K562 (cell line): Measurements from ENCODE around the gene NDUFS6. TPM values are rescaled to one million over a fixed set of nuclear protein-coding genes. Genes with fewer than 3 reads are reported as not detected.

Experiments used
- ATAC-seq: fragments of 200-7000 bp; cut with Tn5 transposase; 3 replicates; pipeline ENCODE4 v1.9.1; 2020; ENCODE audit warnings: moderate library complexity
- BruUV-seq: library from RNA; stranded (reverse); fragments of 400-500 nt; replicated peaks from 2 replicates; lab custom pipeline; 2021; lab: Mats Ljungman, UMichigan
- CTCF ChIA-PET: fragments of 300-600 bp; formaldehyde crosslinking; extraction: SDS; loops from one replicate; lab custom pipeline; 2021; ENCODE audit warnings: low intra/inter-chr PET ratio; lab: Yijun Ruan, JAX
- POLR2A ChIA-PET: fragments of 300-600, 350-650 bp; sonication (Branson Sonifier 250); formaldehyde crosslinking; extraction: SDS; loops from one replicate; lab custom pipeline; 2021; ENCODE audit warnings: antibody characterized with exemption, inconsistent platforms; lab: Yijun Ruan, JAX
- DNase-seq, 4 experiments: peaks; one replicate each; pipeline versions ENCODE4 v3.0.0 to v3.0.0-alpha.2; 2011 to 2018; ENCODE audit warnings: low spot score in 3 of 4, mixed read lengths in 3 of 4; ENCODE audit errors: extremely low read depth in 1 of 4
- FAIRE-seq: peaks from 2 replicates; lab custom pipeline; 2011; peaks lifted over from hg19 to GRCh38; lab: Jason Lieb, UNC
- H2AFZ ChIP-seq: 2 replicates; pipeline ENCODE4 v1.6.0; 2011; ENCODE audit warnings: low read depth, low read length, control low read depth, inconsistent platforms
- H3K27ac ChIP-seq: fragments of 200-600 bp; 3 replicates; pipeline ENCODE4 v1.8.0; 2011; ENCODE audit warnings: low read depth, mild to moderate bottlenecking, control low read depth, inconsistent platforms, low read length, moderate library complexity, mixed read lengths; ENCODE audit errors: extremely low read depth
- H3K27me3 ChIP-seq, 2 experiments: fragments of 300-600 bp in 1 of 2; 2 replicates in 1 of 2; 3 replicates in 1 of 2; pipeline versions ENCODE4 v1.6.0 to v1.8.0; 2011; ENCODE audit warnings: inconsistent platforms in 2 of 2, low read length in 2 of 2, mild to moderate bottlenecking in 1 of 2, mixed read lengths in 1 of 2, moderate library complexity in 1 of 2; ENCODE audit not compliant: control insufficient read depth in 2 of 2, insufficient read depth in 2 of 2
- H3K36me3 ChIP-seq: fragments of 300-600 bp; 3 replicates; pipeline ENCODE4 v1.8.0; 2011; ENCODE audit warnings: mild to moderate bottlenecking, low read length, inconsistent platforms; ENCODE audit not compliant: control insufficient read depth, insufficient read depth
- H3K4me1 ChIP-seq, 2 experiments: fragments of 200-600 bp in 1 of 2; replicated peaks in 1 of 2; 2 replicates in 1 of 2; 3 replicates in 1 of 2; pipeline versions ENCODE4 v1.5.1 to v1.8.0; 2011; ENCODE audit warnings: inconsistent platforms in 2 of 2, low read length in 2 of 2, mild to moderate bottlenecking in 1 of 2, mixed read lengths in 1 of 2, moderate library complexity in 1 of 2; ENCODE audit not compliant: control insufficient read depth in 2 of 2, insufficient read depth in 2 of 2
- H3K4me2 ChIP-seq: 2 replicates; pipeline ENCODE4 v1.6.1; 2011; ENCODE audit warnings: low read length, control low read depth, inconsistent platforms, mixed read lengths; ENCODE audit not compliant: insufficient read depth
- H3K4me3 ChIP-seq: fragments of 200-600 bp; sonication (generic), shearing (Covaris generic); 2 replicates; pipeline ENCODE4 v1.5.1; 2016; ENCODE audit warnings: control low read depth, inconsistent platforms
- H3K79me2 ChIP-seq: fragments of 200-600 bp; 3 replicates; pipeline ENCODE4 v1.8.0; 2011; ENCODE audit warnings: low read length, inconsistent platforms; ENCODE audit not compliant: control insufficient read depth, insufficient read depth
- H3K9ac ChIP-seq, 2 experiments: 2 replicates each; pipeline versions ENCODE4 v1.6.0 to v1.6.1; 2011; ENCODE audit warnings: low read depth in 2 of 2, low read length in 2 of 2, control low read depth in 1 of 2, inconsistent platforms in 1 of 2, mild to moderate bottlenecking in 1 of 2, mixed read lengths in 1 of 2; ENCODE audit not compliant: insufficient read depth in 1 of 2
- H3K9me1 ChIP-seq: one replicate; pipeline ENCODE4 v1.6.0; 2011; ENCODE audit warnings: inconsistent platforms, mild to moderate bottlenecking, low read length, moderate library complexity; ENCODE audit not compliant: control insufficient read depth, insufficient read depth
- H3K9me3 ChIP-seq: replicated peaks from 2 replicates; pipeline ENCODE4 v1.5.1; 2011; ENCODE audit warnings: low read depth, low read length, inconsistent platforms; ENCODE audit not compliant: control insufficient read depth, insufficient read depth
- H4K20me1 ChIP-seq: replicated peaks from 2 replicates; pipeline ENCODE4 v1.6.1; 2011; ENCODE audit warnings: low read length, inconsistent platforms, mixed read lengths; ENCODE audit not compliant: control insufficient read depth, insufficient read depth
- CAMTA2 ChIP-seq: fragments of 250-450 bp; sonication (Bioruptor Pico); conservative IDR thresholded peaks from 2 replicates; pipeline ENCODE4 v1.5.1; 2022
- EGR1 ChIP-seq: fragments of 450-650 bp; conservative IDR thresholded peaks from 2 replicates; pipeline ENCODE4 v1.6.1; 2017; ENCODE audit warnings: mild to moderate bottlenecking
- RBM14 ChIP-seq: fragments of 200-400 bp; formaldehyde crosslinking; IDR thresholded peaks from 2 replicates; pipeline ENCODE4 v1.6.1; 2018; ENCODE audit warnings: low read depth, mild to moderate bottlenecking, low read length, moderate library complexity, borderline replicate concordance; ENCODE audit not compliant: insufficient read depth
- SIX5 ChIP-seq, 2 experiments: IDR thresholded peaks; 2 replicates each; pipeline ENCODE4 v1.6.1; 2011; ENCODE audit warnings: low read length in 2 of 2, borderline replicate concordance in 1 of 2, low read depth in 1 of 2, mild to moderate bottlenecking in 1 of 2, moderate library complexity in 1 of 2; ENCODE audit not compliant: insufficient read depth in 1 of 2
- ZNF232 ChIP-seq: sonication (generic); formaldehyde crosslinking; IDR thresholded peaks from 2 replicates; pipeline ENCODE4 v1.8.0; 2022; ENCODE audit warnings: mild to moderate bottlenecking, missing genetic modification reagents
- ZNF431 ChIP-seq: sonication (generic); formaldehyde crosslinking; IDR thresholded peaks from 2 replicates; pipeline ENCODE4 v1.8.0; 2022; ENCODE audit warnings: mild to moderate bottlenecking, missing genetic modification reagents
- WGBS: fragments of 100-300 bp; shearing (Covaris generic); methylation state at CpG from one replicate; pipeline ENCODE4 v1.1.6; 2016; ENCODE audit warnings: low coverage, mixed read lengths; ENCODE audit not compliant: insufficient coverage; ENCODE audit errors: missing lambda C conversion rate; 5-methylcytosine and 5-hydroxymethylcytosine counted together
- in situ Hi-C: fragments of 300-500 bp; cut with MboI; formaldehyde crosslinking; loops from 4 replicates; pipeline ENCODE4 v1.15.0; 2018; ENCODE audit warnings: inconsistent platforms, mixed read lengths
- intact Hi-C: fragments of 100-400 bp; cut with micrococcal nuclease; formaldehyde crosslinking; loops from 2 replicates; pipeline ENCODE4 v1.14.2; 2022
- polyA plus RNA-seq, 8 experiments: library from polyadenylated mRNA; depleted of rRNA in 4 of 8; stranded (reverse) in 5 of 8; unstranded in 3 of 8; fragments of >200 nt; fragmentation: Nextera tagmentation in 2 of 8; fragmentation: Illumina TruSeq in 1 of 8; extraction: Ambion mirVana in 2 of 8; extraction: Trizol in 1 of 8; gene quantifications; 2 replicates each; pipeline versions ENCODE4 v1.2.1 to v1.2.3, GENCODE V29; 2011 to 2014; ENCODE audit warnings: inconsistent platforms in 1 of 8, missing spikeins in 1 of 8
- total RNA-seq, 7 experiments: library from RNA; depleted of rRNA in 6 of 7; stranded (reverse); fragments of >200 nt in 6 of 7; fragmentation: Illumina TruSeq in 2 of 7; extraction: Trizol in 2 of 7; gene quantifications; 2 replicates each; pipeline versions ENCODE4 v1.2.1 to v1.2.3, GENCODE V29; 2011 to 2021; ENCODE audit warnings: low replicate concordance in 1 of 7
- TF ChIP-seq, protein P1 (sequence below): fragments of 250-450 bp; sonication (Bioruptor Pico); IDR thresholded peaks from 2 replicates; pipeline ENCODE4 v1.5.0; 2020; ENCODE audit warnings: mild to moderate bottlenecking
- TF ChIP-seq, protein P2 (sequence below): sonication (generic); formaldehyde crosslinking; IDR thresholded peaks from 2 replicates; pipeline ENCODE4 v1.8.0; 2022; ENCODE audit warnings: mild to moderate bottlenecking, missing genetic modification reagents
- TF ChIP-seq, protein P3 (sequence below): IDR thresholded peaks from 2 replicates; pipeline ENCODE4 v1.6.1; 2014; ENCODE audit warnings: antibody characterized with exemption
- TF ChIP-seq, protein P4 (sequence below): fragments of 250-450 bp; sonication (Bioruptor Pico); IDR thresholded peaks from 2 replicates; pipeline ENCODE4 v1.4.0; 2020; ENCODE audit warnings: mild to moderate bottlenecking, moderate library complexity
- TF ChIP-seq, protein P5 (sequence below), 2 experiments: fragments of 200-800 bp in 1 of 2; sonication (Bioruptor generic) in 1 of 2; sonication (generic) in 1 of 2; formaldehyde crosslinking in 1 of 2; IDR thresholded peaks in 1 of 2; conservative IDR thresholded peaks in 1 of 2; 2 replicates each; pipeline versions ENCODE4 v1.5.0 to v1.6.1; 2016 to 2020; ENCODE audit warnings: missing compliant biosample characterization in 1 of 2, missing genetic modification characterization in 1 of 2, missing genetic modification reagents in 1 of 2

The NDUFS6 gene
- total and polyA plus RNA-seq, 9 of the 15 experiments (the other 6 are each of a cell fraction or from before 2014, with no cell fraction given), result 36.1 to 291 (median 77.0) TPM

DNA sequence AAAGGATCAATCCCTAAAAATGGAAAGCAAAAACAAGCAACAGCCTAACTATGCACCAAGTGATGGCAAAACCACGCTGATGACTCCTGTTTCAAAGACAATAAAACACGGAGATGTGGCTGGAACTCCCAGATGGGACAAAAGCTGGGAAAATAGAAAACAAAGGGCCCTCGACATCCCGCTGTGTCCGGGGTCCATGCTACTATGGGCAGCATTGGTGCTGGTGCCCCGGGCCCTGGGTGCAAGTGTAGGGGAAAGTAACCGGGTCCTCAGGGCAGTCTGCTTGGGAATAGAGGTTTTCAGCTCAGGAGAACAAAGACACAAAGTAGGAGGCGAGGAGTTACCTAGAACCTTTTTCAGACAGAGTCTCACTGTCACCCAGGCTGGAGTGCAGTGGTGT is 47.7 kb upstream of the NDUFS6 start:
- Histone ChIP-seq H3K79me2 (no peaks in the 10 kb centered on the region), H3K9ac (no peak overlapping the region), H3K27ac (no peak overlapping the region), H4K20me1 (0 out of 2 replicates have a peak, but pooled peaks cover 6% of the 10 kb centered on the region), H3K4me3 (no peak overlapping the region), H3K4me1 (no peaks in the 10 kb centered on the region), H3K27me3 (peaks cover 60 to 78% of the 10 kb centered on the region in 2 experiments), H3K4me2 (no peak overlapping the region), H3K9me3 (peaks cover under 1% of the 10 kb centered on the region; the same call in 1 of the 2 replicates), H2AFZ (no peak overlapping the region), H3K9me1 (no peaks in the 10 kb centered on the region), H3K36me3 (no peaks in the 10 kb centered on the region)
- BruUV-seq, result no TSS peak
- 0% methylated on average over 8 of the region's 8 CpGs for WGBS
- intact Hi-C loops (no loop called here), in situ Hi-C loops (no loop called here)
- ATAC-seq, result no peak
- FAIRE-seq, result no peak
- no peak for DNase-seq
- ChIA-PET POLR2A (no interaction called here), CTCF (no interaction called here)
- TF ChIP-seq, protein P1, sequence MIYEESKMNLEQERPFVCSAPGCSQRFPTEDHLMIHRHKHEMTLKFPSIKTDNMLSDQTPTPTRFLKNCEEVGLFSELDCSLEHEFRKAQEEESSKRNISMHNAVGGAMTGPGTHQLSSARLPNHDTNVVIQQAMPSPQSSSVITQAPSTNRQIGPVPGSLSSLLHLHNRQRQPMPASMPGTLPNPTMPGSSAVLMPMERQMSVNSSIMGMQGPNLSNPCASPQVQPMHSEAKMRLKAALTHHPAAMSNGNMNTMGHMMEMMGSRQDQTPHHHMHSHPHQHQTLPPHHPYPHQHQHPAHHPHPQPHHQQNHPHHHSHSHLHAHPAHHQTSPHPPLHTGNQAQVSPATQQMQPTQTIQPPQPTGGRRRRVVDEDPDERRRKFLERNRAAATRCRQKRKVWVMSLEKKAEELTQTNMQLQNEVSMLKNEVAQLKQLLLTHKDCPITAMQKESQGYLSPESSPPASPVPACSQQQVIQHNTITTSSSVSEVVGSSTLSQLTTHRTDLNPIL (CRISPR knock-in tag), result no peak
- TF ChIP-seq, protein P2, sequence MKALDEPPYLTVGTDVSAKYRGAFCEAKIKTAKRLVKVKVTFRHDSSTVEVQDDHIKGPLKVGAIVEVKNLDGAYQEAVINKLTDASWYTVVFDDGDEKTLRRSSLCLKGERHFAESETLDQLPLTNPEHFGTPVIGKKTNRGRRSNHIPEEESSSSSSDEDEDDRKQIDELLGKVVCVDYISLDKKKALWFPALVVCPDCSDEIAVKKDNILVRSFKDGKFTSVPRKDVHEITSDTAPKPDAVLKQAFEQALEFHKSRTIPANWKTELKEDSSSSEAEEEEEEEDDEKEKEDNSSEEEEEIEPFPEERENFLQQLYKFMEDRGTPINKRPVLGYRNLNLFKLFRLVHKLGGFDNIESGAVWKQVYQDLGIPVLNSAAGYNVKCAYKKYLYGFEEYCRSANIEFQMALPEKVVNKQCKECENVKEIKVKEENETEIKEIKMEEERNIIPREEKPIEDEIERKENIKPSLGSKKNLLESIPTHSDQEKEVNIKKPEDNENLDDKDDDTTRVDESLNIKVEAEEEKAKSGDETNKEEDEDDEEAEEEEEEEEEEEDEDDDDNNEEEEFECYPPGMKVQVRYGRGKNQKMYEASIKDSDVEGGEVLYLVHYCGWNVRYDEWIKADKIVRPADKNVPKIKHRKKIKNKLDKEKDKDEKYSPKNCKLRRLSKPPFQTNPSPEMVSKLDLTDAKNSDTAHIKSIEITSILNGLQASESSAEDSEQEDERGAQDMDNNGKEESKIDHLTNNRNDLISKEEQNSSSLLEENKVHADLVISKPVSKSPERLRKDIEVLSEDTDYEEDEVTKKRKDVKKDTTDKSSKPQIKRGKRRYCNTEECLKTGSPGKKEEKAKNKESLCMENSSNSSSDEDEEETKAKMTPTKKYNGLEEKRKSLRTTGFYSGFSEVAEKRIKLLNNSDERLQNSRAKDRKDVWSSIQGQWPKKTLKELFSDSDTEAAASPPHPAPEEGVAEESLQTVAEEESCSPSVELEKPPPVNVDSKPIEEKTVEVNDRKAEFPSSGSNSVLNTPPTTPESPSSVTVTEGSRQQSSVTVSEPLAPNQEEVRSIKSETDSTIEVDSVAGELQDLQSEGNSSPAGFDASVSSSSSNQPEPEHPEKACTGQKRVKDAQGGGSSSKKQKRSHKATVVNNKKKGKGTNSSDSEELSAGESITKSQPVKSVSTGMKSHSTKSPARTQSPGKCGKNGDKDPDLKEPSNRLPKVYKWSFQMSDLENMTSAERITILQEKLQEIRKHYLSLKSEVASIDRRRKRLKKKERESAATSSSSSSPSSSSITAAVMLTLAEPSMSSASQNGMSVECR (CRISPR knock-in tag), result no peak
- TF ChIP-seq SIX5 (IDR thresholded peaks at IDR 0.05; ENCODE audit: borderline replicate concordance in 1 of 2, insufficient read depth in 1 of 2, low read depth in 1 of 2, low read length in 2 of 2), result no peak
- no peak for TF ChIP-seq CAMTA2 (CRISPR knock-in tag)
- TF ChIP-seq ZNF232 (CRISPR knock-in tag), result no peak
- TF ChIP-seq RBM14, result no peak
- TF ChIP-seq, protein P3, sequence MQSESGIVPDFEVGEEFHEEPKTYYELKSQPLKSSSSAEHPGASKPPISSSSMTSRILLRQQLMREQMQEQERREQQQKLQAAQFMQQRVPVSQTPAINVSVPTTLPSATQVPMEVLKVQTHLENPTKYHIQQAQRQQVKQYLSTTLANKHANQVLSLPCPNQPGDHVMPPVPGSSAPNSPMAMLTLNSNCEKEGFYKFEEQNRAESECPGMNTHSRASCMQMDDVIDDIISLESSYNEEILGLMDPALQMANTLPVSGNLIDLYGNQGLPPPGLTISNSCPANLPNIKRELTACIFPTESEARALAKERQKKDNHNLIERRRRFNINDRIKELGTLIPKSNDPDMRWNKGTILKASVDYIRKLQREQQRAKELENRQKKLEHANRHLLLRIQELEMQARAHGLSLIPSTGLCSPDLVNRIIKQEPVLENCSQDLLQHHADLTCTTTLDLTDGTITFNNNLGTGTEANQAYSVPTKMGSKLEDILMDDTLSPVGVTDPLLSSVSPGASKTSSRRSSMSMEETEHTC, result no peak
- no peak for TF ChIP-seq ZNF431
- no peak for TF ChIP-seq EGR1
- TF ChIP-seq, protein P4, sequence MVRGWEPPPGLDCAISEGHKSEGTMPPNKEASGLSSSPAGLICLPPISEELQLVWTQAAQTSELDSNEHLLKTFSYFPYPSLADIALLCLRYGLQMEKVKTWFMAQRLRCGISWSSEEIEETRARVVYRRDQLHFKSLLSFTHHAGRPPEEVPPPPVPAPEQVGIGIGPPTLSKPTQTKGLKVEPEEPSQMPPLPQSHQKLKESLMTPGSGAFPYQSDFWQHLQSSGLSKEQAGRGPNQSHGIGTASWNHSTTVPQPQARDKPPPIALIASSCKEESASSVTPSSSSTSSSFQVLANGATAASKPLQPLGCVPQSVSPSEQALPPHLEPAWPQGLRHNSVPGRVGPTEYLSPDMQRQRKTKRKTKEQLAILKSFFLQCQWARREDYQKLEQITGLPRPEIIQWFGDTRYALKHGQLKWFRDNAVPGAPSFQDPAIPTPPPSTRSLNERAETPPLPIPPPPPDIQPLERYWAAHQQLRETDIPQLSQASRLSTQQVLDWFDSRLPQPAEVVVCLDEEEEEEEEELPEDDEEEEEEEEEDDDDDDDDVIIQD (CRISPR knock-in tag), result no peak
- TF ChIP-seq, protein P5, sequence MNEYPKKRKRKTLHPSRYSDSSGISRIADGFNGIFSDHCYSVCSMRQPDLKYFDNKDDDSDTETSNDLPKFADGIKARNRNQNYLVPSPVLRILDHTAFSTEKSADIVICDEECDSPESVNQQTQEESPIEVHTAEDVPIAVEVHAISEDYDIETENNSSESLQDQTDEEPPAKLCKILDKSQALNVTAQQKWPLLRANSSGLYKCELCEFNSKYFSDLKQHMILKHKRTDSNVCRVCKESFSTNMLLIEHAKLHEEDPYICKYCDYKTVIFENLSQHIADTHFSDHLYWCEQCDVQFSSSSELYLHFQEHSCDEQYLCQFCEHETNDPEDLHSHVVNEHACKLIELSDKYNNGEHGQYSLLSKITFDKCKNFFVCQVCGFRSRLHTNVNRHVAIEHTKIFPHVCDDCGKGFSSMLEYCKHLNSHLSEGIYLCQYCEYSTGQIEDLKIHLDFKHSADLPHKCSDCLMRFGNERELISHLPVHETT (CRISPR knock-in tag; conservative IDR thresholded peaks at IDR 0.05 in 1 of 2, IDR thresholded peaks at IDR 0.05 in 1 of 2), result no peak
